K562 (cell line): ENCODE measurements around the gene ABI2. TPM values are rescaled to one million over a fixed set of nuclear protein-coding genes. Genes with fewer than 3 reads are reported as not detected.

Source experiments
- ATAC-seq: fragments of 200-7000 bp; cut with Tn5 transposase; 3 replicates; pipeline ENCODE4 v1.9.1; 2020; ENCODE audit warnings: moderate library complexity
- BruUV-seq: library from RNA; stranded (reverse); fragments of 400-500 nt; replicated peaks from 2 replicates; lab custom pipeline; 2021; lab: Mats Ljungman, UMichigan
- CTCF ChIA-PET: fragments of 300-600 bp; formaldehyde crosslinking; extraction: SDS; loops from one replicate; lab custom pipeline; 2021; ENCODE audit warnings: low intra/inter-chr PET ratio; lab: Yijun Ruan, JAX
- POLR2A ChIA-PET: fragments of 300-600, 350-650 bp; sonication (Branson Sonifier 250); formaldehyde crosslinking; extraction: SDS; loops from one replicate; lab custom pipeline; 2021; ENCODE audit warnings: antibody characterized with exemption, inconsistent platforms; lab: Yijun Ruan, JAX
- DNase-seq, 4 experiments: peaks; one replicate each; pipeline versions ENCODE4 v3.0.0 to v3.0.0-alpha.2; 2011 to 2018; ENCODE audit warnings: low spot score in 3 of 4, mixed read lengths in 3 of 4; ENCODE audit errors: extremely low read depth in 1 of 4
- FAIRE-seq: peaks from 2 replicates; lab custom pipeline; 2011; peaks lifted over from hg19 to GRCh38; lab: Jason Lieb, UNC
- H2AFZ ChIP-seq: 2 replicates; pipeline ENCODE4 v1.6.0; 2011; ENCODE audit warnings: low read depth, low read length, control low read depth, inconsistent platforms
- H3K27ac ChIP-seq: fragments of 200-600 bp; 3 replicates; pipeline ENCODE4 v1.8.0; 2011; ENCODE audit warnings: low read depth, mild to moderate bottlenecking, control low read depth, inconsistent platforms, low read length, moderate library complexity, mixed read lengths; ENCODE audit errors: extremely low read depth
- H3K27me3 ChIP-seq, 2 experiments: fragments of 300-600 bp in 1 of 2; 2 replicates in 1 of 2; 3 replicates in 1 of 2; pipeline versions ENCODE4 v1.6.0 to v1.8.0; 2011; ENCODE audit warnings: inconsistent platforms in 2 of 2, low read length in 2 of 2, mild to moderate bottlenecking in 1 of 2, mixed read lengths in 1 of 2, moderate library complexity in 1 of 2; ENCODE audit not compliant: control insufficient read depth in 2 of 2, insufficient read depth in 2 of 2
- H3K36me3 ChIP-seq: fragments of 300-600 bp; 3 replicates; pipeline ENCODE4 v1.8.0; 2011; ENCODE audit warnings: mild to moderate bottlenecking, low read length, inconsistent platforms; ENCODE audit not compliant: control insufficient read depth, insufficient read depth
- H3K4me1 ChIP-seq, 2 experiments: fragments of 200-600 bp in 1 of 2; replicated peaks in 1 of 2; 2 replicates in 1 of 2; 3 replicates in 1 of 2; pipeline versions ENCODE4 v1.5.1 to v1.8.0; 2011; ENCODE audit warnings: inconsistent platforms in 2 of 2, low read length in 2 of 2, mild to moderate bottlenecking in 1 of 2, mixed read lengths in 1 of 2, moderate library complexity in 1 of 2; ENCODE audit not compliant: control insufficient read depth in 2 of 2, insufficient read depth in 2 of 2
- H3K4me2 ChIP-seq: 2 replicates; pipeline ENCODE4 v1.6.1; 2011; ENCODE audit warnings: low read length, control low read depth, inconsistent platforms, mixed read lengths; ENCODE audit not compliant: insufficient read depth
- H3K4me3 ChIP-seq: fragments of 200-600 bp; sonication (generic), shearing (Covaris generic); 2 replicates; pipeline ENCODE4 v1.5.1; 2016; ENCODE audit warnings: control low read depth, inconsistent platforms
- H3K79me2 ChIP-seq: fragments of 200-600 bp; 3 replicates; pipeline ENCODE4 v1.8.0; 2011; ENCODE audit warnings: low read length, inconsistent platforms; ENCODE audit not compliant: control insufficient read depth, insufficient read depth
- H3K9ac ChIP-seq, 2 experiments: 2 replicates each; pipeline versions ENCODE4 v1.6.0 to v1.6.1; 2011; ENCODE audit warnings: low read depth in 2 of 2, low read length in 2 of 2, control low read depth in 1 of 2, inconsistent platforms in 1 of 2, mild to moderate bottlenecking in 1 of 2, mixed read lengths in 1 of 2; ENCODE audit not compliant: insufficient read depth in 1 of 2
- H3K9me1 ChIP-seq: one replicate; pipeline ENCODE4 v1.6.0; 2011; ENCODE audit warnings: inconsistent platforms, mild to moderate bottlenecking, low read length, moderate library complexity; ENCODE audit not compliant: control insufficient read depth, insufficient read depth
- H3K9me3 ChIP-seq: replicated peaks from 2 replicates; pipeline ENCODE4 v1.5.1; 2011; ENCODE audit warnings: low read depth, low read length, inconsistent platforms; ENCODE audit not compliant: control insufficient read depth, insufficient read depth
- H4K20me1 ChIP-seq: replicated peaks from 2 replicates; pipeline ENCODE4 v1.6.1; 2011; ENCODE audit warnings: low read length, inconsistent platforms, mixed read lengths; ENCODE audit not compliant: control insufficient read depth, insufficient read depth
- CCNT2 ChIP-seq: IDR thresholded peaks from 2 replicates; pipeline ENCODE4 v1.6.1; 2011; ENCODE audit warnings: borderline replicate concordance, low read depth, mild to moderate bottlenecking, moderate library complexity, mixed read lengths, low read length; ENCODE audit not compliant: insufficient read length; ENCODE audit errors: extremely low read depth
- EP300 ChIP-seq: IDR thresholded peaks from 2 replicates; pipeline ENCODE4 v1.6.1; 2012; ENCODE audit warnings: low read length, improper control_type of control experiment
- GTF2A2 ChIP-seq: IDR thresholded peaks from 2 replicates; pipeline ENCODE4 v1.6.1; 2016; ENCODE audit warnings: mild to moderate bottlenecking, missing genetic modification characterization, missing compliant biosample characterization
- MAZ ChIP-seq, 2 experiments: fragments of 450-650 bp in 1 of 2; sonication (generic) in 1 of 2; formaldehyde crosslinking; IDR thresholded peaks in 1 of 2; conservative IDR thresholded peaks in 1 of 2; 2 replicates each; pipeline versions ENCODE4 v1.4.0 to v1.5.0; 2020; ENCODE audit warnings: mild to moderate bottlenecking in 1 of 2, missing genetic modification reagents in 1 of 2
- POLR2G ChIP-seq: fragments of 200-400 bp; formaldehyde crosslinking; IDR thresholded peaks from 2 replicates; pipeline ENCODE4 v1.6.1; 2017; ENCODE audit warnings: low read depth, mild to moderate bottlenecking, antibody characterized with exemption, low read length, moderate library complexity
- TAF1 ChIP-seq: IDR thresholded peaks from 2 replicates; pipeline ENCODE4 v1.6.1; 2011; ENCODE audit warnings: mild to moderate bottlenecking, low read length, moderate library complexity; ENCODE audit not compliant: insufficient read depth, control insufficient read depth, severe bottlenecking; ENCODE audit errors: extremely low read depth
- TSC22D4 ChIP-seq: fragments of 450-650 bp; IDR thresholded peaks from 2 replicates; pipeline ENCODE4 v1.6.1; 2016; ENCODE audit warnings: missing genetic modification characterization, missing biosample characterization, control low read depth
- ZNF586 ChIP-seq: fragments of 450-650 bp; formaldehyde crosslinking; conservative IDR thresholded peaks from 2 replicates; pipeline ENCODE4 v1.4.0; 2020; ENCODE audit warnings: mild to moderate bottlenecking, moderate library complexity
- WGBS: fragments of 100-300 bp; shearing (Covaris generic); methylation state at CpG from one replicate; pipeline ENCODE4 v1.1.6; 2016; ENCODE audit warnings: low coverage, mixed read lengths; ENCODE audit not compliant: insufficient coverage; ENCODE audit errors: missing lambda C conversion rate; 5-methylcytosine and 5-hydroxymethylcytosine counted together
- in situ Hi-C: fragments of 300-500 bp; cut with MboI; formaldehyde crosslinking; loops from 4 replicates; pipeline ENCODE4 v1.15.0; 2018; ENCODE audit warnings: inconsistent platforms, mixed read lengths
- intact Hi-C: fragments of 100-400 bp; cut with micrococcal nuclease; formaldehyde crosslinking; loops from 2 replicates; pipeline ENCODE4 v1.14.2; 2022
- polyA plus RNA-seq, 8 experiments: library from polyadenylated mRNA; depleted of rRNA in 4 of 8; stranded (reverse) in 5 of 8; unstranded in 3 of 8; fragments of >200 nt; fragmentation: Nextera tagmentation in 2 of 8; fragmentation: Illumina TruSeq in 1 of 8; extraction: Ambion mirVana in 2 of 8; extraction: Trizol in 1 of 8; gene quantifications; 2 replicates each; pipeline versions ENCODE4 v1.2.1 to v1.2.3, GENCODE V29; 2011 to 2014; ENCODE audit warnings: inconsistent platforms in 1 of 8, missing spikeins in 1 of 8
- total RNA-seq, 7 experiments: library from RNA; depleted of rRNA in 6 of 7; stranded (reverse); fragments of >200 nt in 6 of 7; fragmentation: Illumina TruSeq in 2 of 7; extraction: Trizol in 2 of 7; gene quantifications; 2 replicates each; pipeline versions ENCODE4 v1.2.1 to v1.2.3, GENCODE V29; 2011 to 2021; ENCODE audit warnings: low replicate concordance in 1 of 7
- TF ChIP-seq, protein P1 (sequence below): fragments of 450-650 bp; IDR thresholded peaks from 2 replicates; pipeline ENCODE4 v1.6.1; 2016; ENCODE audit warnings: mild to moderate bottlenecking, moderate library complexity

The ABI2 gene
- total and polyA plus RNA-seq, 9 of the 15 experiments (the other 6 are each of a cell fraction or from before 2014, with no cell fraction given), result 5.3 to 24.3 (median 12.2) TPM

DNA sequence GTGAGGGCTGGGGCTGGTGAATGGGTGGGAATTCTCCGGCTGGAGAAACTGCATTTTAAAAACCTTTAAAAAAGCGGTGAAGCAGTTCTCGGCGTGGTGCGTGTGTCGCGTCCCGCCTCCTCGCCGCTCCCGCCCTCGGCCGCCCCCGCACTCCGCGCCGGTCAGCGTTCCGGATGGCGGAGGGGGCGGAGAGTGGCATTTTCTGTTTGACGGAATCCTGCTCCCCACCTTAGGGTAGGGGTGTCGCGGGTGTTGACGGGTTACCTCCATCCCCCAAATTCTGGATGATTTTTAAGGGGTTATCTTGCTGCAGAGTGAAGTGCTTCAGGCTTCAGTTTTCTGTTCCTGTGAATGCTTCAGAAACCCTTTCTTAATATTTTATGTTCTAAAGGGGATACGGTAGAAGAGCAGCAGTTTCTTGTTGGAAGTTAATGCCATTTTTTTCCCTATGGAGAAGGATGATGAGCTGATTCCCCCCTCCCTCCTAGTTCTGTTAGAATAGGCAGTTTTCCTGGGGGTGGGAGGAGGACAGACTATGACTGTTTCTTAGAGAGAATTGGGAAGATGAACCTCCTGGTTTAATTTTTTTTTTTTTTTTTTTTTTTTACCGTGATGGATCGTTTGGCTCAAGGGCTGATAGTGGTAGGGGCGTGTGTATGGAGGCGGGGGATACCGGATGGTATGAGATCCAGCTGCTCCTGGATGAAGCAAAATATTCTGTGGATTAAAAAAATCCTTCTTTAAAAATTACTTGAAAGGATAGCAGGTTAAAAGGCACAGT lies 756 bp downstream of the ABI2 start:
- Histone ChIP-seq H3K36me3 (no peaks in the 10 kb centered on the region), H3K9ac (peak overlapping the region; percentile 64 to 92), H3K4me3 (peak overlapping the region; percentile 96), H3K9me1 (no peaks in the 10 kb centered on the region), H3K4me1 (peaks cover 0 to 13% of the 10 kb centered on the region in 2 experiments; a peak in 4 of 5 replicates), H4K20me1 (no peaks in the 10 kb centered on the region), H3K4me2 (peak overlapping the region; percentile 88), H2AFZ (peak overlapping the region; percentile 76), H3K27me3 (no peaks in the 10 kb centered on the region), H3K9me3 (no peaks in the 10 kb centered on the region), H3K79me2 (peaks cover 44% of the 10 kb centered on the region), H3K27ac (peak overlapping the region; percentile 71)
- ChIA-PET CTCF (no interaction called here), POLR2A (interaction anchor here (1.7 kb wide), 1 partner anchor 90 kb away, joined by 3 read pairs; the partner anchor contains the start of gene CYP20A1)
- WGBS, result 0% methylated on average over 6 of the region's 31 CpGs
- no TSS peak for BruUV-seq
- ATAC-seq, result peak; percentile 85
- in situ Hi-C loops, result no loop called here
- peak; percentile 53 to 68 (median 60) for DNase-seq
- intact Hi-C loops, result no loop called here
- FAIRE-seq, result no peak
- TF ChIP-seq TAF1 (peak; percentile 40), EP300 (no peak), CCNT2 (peak; percentile 77), MAZ (CRISPR knock-in tag; conservative IDR thresholded peaks at IDR 0.05 in 1 of 2, IDR thresholded peaks at IDR 0.05 in 1 of 2) (peak in 1 of 2 experiments; percentile 11; a peak in 1 of 4 replicates), POLR2G (peak; percentile 52), ZNF586 (no peak), GTF2A2 (tag) (no peak), TSC22D4 (tag) (no peak)
- TF ChIP-seq, protein P1, sequence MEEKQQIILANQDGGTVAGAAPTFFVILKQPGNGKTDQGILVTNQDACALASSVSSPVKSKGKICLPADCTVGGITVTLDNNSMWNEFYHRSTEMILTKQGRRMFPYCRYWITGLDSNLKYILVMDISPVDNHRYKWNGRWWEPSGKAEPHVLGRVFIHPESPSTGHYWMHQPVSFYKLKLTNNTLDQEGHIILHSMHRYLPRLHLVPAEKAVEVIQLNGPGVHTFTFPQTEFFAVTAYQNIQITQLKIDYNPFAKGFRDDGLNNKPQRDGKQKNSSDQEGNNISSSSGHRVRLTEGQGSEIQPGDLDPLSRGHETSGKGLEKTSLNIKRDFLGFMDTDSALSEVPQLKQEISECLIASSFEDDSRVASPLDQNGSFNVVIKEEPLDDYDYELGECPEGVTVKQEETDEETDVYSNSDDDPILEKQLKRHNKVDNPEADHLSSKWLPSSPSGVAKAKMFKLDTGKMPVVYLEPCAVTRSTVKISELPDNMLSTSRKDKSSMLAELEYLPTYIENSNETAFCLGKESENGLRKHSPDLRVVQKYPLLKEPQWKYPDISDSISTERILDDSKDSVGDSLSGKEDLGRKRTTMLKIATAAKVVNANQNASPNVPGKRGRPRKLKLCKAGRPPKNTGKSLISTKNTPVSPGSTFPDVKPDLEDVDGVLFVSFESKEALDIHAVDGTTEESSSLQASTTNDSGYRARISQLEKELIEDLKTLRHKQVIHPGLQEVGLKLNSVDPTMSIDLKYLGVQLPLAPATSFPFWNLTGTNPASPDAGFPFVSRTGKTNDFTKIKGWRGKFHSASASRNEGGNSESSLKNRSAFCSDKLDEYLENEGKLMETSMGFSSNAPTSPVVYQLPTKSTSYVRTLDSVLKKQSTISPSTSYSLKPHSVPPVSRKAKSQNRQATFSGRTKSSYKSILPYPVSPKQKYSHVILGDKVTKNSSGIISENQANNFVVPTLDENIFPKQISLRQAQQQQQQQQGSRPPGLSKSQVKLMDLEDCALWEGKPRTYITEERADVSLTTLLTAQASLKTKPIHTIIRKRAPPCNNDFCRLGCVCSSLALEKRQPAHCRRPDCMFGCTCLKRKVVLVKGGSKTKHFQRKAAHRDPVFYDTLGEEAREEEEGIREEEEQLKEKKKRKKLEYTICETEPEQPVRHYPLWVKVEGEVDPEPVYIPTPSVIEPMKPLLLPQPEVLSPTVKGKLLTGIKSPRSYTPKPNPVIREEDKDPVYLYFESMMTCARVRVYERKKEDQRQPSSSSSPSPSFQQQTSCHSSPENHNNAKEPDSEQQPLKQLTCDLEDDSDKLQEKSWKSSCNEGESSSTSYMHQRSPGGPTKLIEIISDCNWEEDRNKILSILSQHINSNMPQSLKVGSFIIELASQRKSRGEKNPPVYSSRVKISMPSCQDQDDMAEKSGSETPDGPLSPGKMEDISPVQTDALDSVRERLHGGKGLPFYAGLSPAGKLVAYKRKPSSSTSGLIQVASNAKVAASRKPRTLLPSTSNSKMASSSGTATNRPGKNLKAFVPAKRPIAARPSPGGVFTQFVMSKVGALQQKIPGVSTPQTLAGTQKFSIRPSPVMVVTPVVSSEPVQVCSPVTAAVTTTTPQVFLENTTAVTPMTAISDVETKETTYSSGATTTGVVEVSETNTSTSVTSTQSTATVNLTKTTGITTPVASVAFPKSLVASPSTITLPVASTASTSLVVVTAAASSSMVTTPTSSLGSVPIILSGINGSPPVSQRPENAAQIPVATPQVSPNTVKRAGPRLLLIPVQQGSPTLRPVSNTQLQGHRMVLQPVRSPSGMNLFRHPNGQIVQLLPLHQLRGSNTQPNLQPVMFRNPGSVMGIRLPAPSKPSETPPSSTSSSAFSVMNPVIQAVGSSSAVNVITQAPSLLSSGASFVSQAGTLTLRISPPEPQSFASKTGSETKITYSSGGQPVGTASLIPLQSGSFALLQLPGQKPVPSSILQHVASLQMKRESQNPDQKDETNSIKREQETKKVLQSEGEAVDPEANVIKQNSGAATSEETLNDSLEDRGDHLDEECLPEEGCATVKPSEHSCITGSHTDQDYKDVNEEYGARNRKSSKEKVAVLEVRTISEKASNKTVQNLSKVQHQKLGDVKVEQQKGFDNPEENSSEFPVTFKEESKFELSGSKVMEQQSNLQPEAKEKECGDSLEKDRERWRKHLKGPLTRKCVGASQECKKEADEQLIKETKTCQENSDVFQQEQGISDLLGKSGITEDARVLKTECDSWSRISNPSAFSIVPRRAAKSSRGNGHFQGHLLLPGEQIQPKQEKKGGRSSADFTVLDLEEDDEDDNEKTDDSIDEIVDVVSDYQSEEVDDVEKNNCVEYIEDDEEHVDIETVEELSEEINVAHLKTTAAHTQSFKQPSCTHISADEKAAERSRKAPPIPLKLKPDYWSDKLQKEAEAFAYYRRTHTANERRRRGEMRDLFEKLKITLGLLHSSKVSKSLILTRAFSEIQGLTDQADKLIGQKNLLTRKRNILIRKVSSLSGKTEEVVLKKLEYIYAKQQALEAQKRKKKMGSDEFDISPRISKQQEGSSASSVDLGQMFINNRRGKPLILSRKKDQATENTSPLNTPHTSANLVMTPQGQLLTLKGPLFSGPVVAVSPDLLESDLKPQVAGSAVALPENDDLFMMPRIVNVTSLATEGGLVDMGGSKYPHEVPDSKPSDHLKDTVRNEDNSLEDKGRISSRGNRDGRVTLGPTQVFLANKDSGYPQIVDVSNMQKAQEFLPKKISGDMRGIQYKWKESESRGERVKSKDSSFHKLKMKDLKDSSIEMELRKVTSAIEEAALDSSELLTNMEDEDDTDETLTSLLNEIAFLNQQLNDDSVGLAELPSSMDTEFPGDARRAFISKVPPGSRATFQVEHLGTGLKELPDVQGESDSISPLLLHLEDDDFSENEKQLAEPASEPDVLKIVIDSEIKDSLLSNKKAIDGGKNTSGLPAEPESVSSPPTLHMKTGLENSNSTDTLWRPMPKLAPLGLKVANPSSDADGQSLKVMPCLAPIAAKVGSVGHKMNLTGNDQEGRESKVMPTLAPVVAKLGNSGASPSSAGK, result no peak
